ENCODE results near the gene PGC.

Gene PGC

GRCh38 chr6:41700463-41701347 lies 46.5 kb downstream of the PGC start:
- 0 out of 2 replicates have a peak, but pooled peaks cover 9% of the 10 kb centered on the region for H3K4me1 ChIP-seq (ENCODE audit: control insufficient read depth, insufficient read depth, low read length)
- H3K9me3 ChIP-seq (ENCODE audit: control insufficient read depth, insufficient read depth, low read length) = no peaks in the 10 kb centered on the region
- H3K27me3 ChIP-seq (ENCODE audit: control insufficient read depth, insufficient read depth, low read length) = no peaks in the 10 kb centered on the region
- H3K36me3 ChIP-seq (ENCODE audit: control insufficient read depth, insufficient read depth, low read length) = no peaks in the 10 kb centered on the region
- H3K9ac ChIP-seq (ENCODE audit: low read depth, low read length) = no peak overlapping the region
- no peak overlapping the region for H3K4me3 ChIP-seq (ENCODE audit: low read depth, low read length)
- H3K27ac ChIP-seq (ENCODE audit: low read depth, low read length) = no peak overlapping the region

DNA sequence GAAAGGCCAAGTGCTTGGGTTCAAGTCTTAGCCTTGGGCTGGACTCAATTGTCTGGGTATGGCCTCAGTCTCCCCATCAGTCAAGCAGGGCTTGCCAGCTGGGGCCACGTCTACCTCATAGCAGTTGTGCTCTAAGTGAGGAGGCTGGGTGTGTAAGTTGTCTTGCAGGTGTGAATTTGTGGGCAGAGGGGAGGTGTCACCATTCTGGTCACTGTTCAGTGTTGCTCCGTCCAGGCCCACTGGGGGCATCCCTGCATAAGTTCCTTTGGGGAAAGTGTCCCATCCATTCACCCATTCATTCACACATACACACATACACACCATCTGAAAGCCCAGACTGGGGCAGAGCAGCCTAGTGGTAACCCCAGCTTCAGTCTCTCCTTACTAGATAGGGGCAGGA lies 48.1 kb downstream of the PGC start:
- no peak overlapping the region for H3K27ac ChIP-seq (ENCODE audit: low read depth, low read length)
- no peak overlapping the region for H3K9ac ChIP-seq (ENCODE audit: low read depth, low read length)
- no peaks in the 10 kb centered on the region for H3K27me3 ChIP-seq (ENCODE audit: control insufficient read depth, insufficient read depth, low read length)
- H3K36me3 ChIP-seq (ENCODE audit: control insufficient read depth, insufficient read depth, low read length) = no peaks in the 10 kb centered on the region
- H3K4me1 ChIP-seq (ENCODE audit: control insufficient read depth, insufficient read depth, low read length) = 0 out of 2 replicates have a peak, but pooled peaks cover 9% of the 10 kb centered on the region
- H3K4me3 ChIP-seq (ENCODE audit: low read depth, low read length) = no peak overlapping the region
- no peaks in the 10 kb centered on the region for H3K9me3 ChIP-seq (ENCODE audit: control insufficient read depth, insufficient read depth, low read length)

GRCh38 chr6:41697861-41698781 lies 49.1 kb downstream of the PGC start:
- no peak overlapping the region for H3K9ac ChIP-seq (ENCODE audit: low read depth, low read length)
- H3K27me3 ChIP-seq (ENCODE audit: control insufficient read depth, insufficient read depth, low read length) = no peaks in the 10 kb centered on the region
- H3K27ac ChIP-seq (ENCODE audit: low read depth, low read length) = no peak overlapping the region
- H3K36me3 ChIP-seq (ENCODE audit: control insufficient read depth, insufficient read depth, low read length) = no peaks in the 10 kb centered on the region
- no peaks in the 10 kb centered on the region for H3K9me3 ChIP-seq (ENCODE audit: control insufficient read depth, insufficient read depth, low read length)
- H3K4me3 ChIP-seq (ENCODE audit: low read depth, low read length) = no peak overlapping the region
- 0 out of 2 replicates have a peak, but pooled peaks cover 9% of the 10 kb centered on the region for H3K4me1 ChIP-seq (ENCODE audit: control insufficient read depth, insufficient read depth, low read length)

DNA sequence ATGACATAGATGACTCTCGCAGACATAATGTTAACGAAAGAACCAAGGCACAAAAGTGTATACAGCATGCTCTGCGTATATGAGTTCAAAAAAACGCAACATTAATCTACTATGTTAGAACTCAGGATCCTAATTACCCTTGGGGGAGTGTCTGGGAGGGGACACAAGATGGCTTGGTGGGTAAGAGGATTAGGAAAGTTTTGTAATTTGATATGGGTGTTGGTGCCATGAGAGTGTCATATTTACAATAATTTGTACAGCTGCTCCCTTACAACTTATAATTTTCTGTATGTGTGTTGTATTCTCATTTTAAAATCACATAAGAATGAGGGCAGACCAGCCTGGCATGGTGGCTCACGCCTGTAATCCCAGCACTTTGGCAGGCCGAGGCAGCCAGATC lies 50.4 kb downstream of the PGC start:
- H3K27me3 ChIP-seq (ENCODE audit: control insufficient read depth, insufficient read depth, low read length) = no peaks in the 10 kb centered on the region
- no peaks in the 10 kb centered on the region for H3K9me3 ChIP-seq (ENCODE audit: control insufficient read depth, insufficient read depth, low read length)
- no peaks in the 10 kb centered on the region for H3K36me3 ChIP-seq (ENCODE audit: control insufficient read depth, insufficient read depth, low read length)
- no peak overlapping the region for H3K27ac ChIP-seq (ENCODE audit: low read depth, low read length)
- 0 out of 2 replicates have a peak, but pooled peaks cover 9% of the 10 kb centered on the region for H3K4me1 ChIP-seq (ENCODE audit: control insufficient read depth, insufficient read depth, low read length)
- H3K9ac ChIP-seq (ENCODE audit: low read depth, low read length) = no peak overlapping the region
- H3K4me3 ChIP-seq (ENCODE audit: low read depth, low read length) = no peak overlapping the region

GRCh38 chr6:41695825-41696224 lies 51.4 kb downstream of the PGC start:
- H3K4me1 ChIP-seq (ENCODE audit: control insufficient read depth, insufficient read depth, low read length) = 0 out of 2 replicates have a peak, but pooled peaks cover 5% of the 10 kb centered on the region
- no peaks in the 10 kb centered on the region for H3K27me3 ChIP-seq (ENCODE audit: control insufficient read depth, insufficient read depth, low read length)
- H3K9me3 ChIP-seq (ENCODE audit: control insufficient read depth, insufficient read depth, low read length) = no peaks in the 10 kb centered on the region
- no peak overlapping the region for H3K27ac ChIP-seq (ENCODE audit: low read depth, low read length)
- H3K9ac ChIP-seq (ENCODE audit: low read depth, low read length) = no peak overlapping the region
- no peaks in the 10 kb centered on the region for H3K36me3 ChIP-seq (ENCODE audit: control insufficient read depth, insufficient read depth, low read length)
- H3K4me3 ChIP-seq (ENCODE audit: low read depth, low read length) = no peak overlapping the region

- Histone ChIP-seq H3K4me1 (ENCODE audit: control insufficient read depth, insufficient read depth, low read length) (no peaks in the 10 kb centered on the region), H3K4me3 (ENCODE audit: low read depth, low read length) (no peak overlapping the region), H3K9ac (ENCODE audit: low read depth, low read length) (no peak overlapping the region), H3K27me3 (ENCODE audit: control insufficient read depth, insufficient read depth, low read length) (no peaks in the 10 kb centered on the region), H3K9me3 (ENCODE audit: control insufficient read depth, insufficient read depth, low read length) (no peaks in the 10 kb centered on the region), H3K36me3 (ENCODE audit: control insufficient read depth, insufficient read depth, low read length) (no peaks in the 10 kb centered on the region), H3K27ac (ENCODE audit: low read depth, low read length) (no peak overlapping the region)
These were observed 52.2 kb downstream of the PGC start for GRCh38 chr6:41694815-41695526.

DNA sequence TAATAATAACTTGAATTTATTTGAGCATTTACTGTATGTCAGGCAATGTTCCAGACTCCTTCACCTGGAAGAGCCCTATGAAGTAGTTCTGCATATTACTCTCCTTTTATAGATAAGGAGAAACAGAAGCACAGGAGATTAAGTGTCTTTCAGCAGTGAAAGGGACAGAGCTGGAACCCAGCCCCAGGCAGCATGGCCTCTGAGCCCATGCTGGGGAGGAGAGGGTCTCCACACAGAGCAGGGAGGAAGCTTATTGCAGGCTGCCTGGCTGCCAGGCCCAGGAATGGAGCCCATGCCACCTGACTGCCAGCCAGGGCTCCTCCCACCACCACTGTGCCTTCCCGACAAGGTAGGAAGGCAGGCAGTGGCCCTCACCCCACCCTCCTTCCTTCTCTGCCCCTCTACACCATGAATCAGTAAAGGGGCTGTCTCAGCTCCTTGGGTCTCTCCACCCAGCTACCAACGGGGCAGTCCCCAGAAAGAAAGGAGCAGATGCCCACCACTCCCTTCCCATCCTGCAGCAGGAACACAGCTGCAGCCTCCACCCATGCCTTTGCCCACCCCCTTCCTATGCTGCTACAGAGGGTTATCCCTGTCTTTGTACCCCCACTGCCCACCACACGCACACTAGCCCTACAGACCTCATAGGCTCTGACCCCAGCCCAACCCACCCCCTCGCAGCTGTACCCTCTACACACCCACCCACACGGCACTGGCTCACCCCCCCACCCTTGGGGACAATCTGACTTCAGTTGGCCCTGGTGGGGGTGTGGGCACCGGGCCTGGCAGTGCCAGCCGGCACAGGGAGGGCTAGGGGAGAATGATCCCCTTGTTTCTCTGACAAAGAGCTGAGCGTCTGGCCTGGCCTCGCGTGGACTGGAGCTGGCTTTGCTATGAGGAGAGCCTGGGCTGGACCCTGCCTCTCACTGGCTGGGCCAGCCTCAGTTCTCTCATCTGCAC lies 53.6 kb downstream of the PGC start:
- Histone ChIP-seq H3K36me3 (ENCODE audit: control insufficient read depth, insufficient read depth, low read length) (no peaks in the 10 kb centered on the region), H3K27me3 (ENCODE audit: control insufficient read depth, insufficient read depth, low read length) (no peaks in the 10 kb centered on the region), H3K4me1 (ENCODE audit: control insufficient read depth, insufficient read depth, low read length) (peaks cover under 1% of the 10 kb centered on the region; the same call in 1 of the 2 replicates), H3K4me3 (ENCODE audit: low read depth, low read length) (no peak overlapping the region), H3K9ac (ENCODE audit: low read depth, low read length) (no peak overlapping the region), H3K27ac (ENCODE audit: low read depth, low read length) (no peak overlapping the region), H3K9me3 (ENCODE audit: control insufficient read depth, insufficient read depth, low read length) (no peaks in the 10 kb centered on the region)

DNA sequence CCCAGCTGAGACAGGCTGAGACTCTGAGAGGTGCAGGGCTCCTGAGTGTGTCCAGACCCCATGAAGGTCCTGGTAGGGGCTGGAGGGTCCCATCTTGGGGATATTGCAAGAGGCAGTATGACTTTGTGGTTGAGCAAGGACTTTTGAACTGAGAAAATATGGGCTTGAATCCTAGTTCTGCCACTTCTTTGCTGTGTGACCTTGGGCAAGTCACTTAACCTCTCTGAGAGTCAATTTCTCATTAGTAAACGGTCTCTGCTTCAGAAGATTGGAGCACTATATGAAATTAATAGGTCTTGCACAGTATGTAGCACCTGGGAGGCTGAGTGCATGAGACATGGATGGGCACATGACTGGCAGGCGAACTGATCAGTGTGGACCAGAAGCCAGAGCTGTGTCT lies 54.5 kb downstream of the PGC start:
- Histone ChIP-seq H3K9ac (ENCODE audit: low read depth, low read length) (no peak overlapping the region), H3K27me3 (ENCODE audit: control insufficient read depth, insufficient read depth, low read length) (no peaks in the 10 kb centered on the region), H3K4me1 (ENCODE audit: control insufficient read depth, insufficient read depth, low read length) (peaks cover 9% of the 10 kb centered on the region), H3K9me3 (ENCODE audit: control insufficient read depth, insufficient read depth, low read length) (no peaks in the 10 kb centered on the region), H3K4me3 (ENCODE audit: low read depth, low read length) (no peak overlapping the region), H3K27ac (ENCODE audit: low read depth, low read length) (no peak overlapping the region), H3K36me3 (ENCODE audit: control insufficient read depth, insufficient read depth, low read length) (no peaks in the 10 kb centered on the region)

DNA sequence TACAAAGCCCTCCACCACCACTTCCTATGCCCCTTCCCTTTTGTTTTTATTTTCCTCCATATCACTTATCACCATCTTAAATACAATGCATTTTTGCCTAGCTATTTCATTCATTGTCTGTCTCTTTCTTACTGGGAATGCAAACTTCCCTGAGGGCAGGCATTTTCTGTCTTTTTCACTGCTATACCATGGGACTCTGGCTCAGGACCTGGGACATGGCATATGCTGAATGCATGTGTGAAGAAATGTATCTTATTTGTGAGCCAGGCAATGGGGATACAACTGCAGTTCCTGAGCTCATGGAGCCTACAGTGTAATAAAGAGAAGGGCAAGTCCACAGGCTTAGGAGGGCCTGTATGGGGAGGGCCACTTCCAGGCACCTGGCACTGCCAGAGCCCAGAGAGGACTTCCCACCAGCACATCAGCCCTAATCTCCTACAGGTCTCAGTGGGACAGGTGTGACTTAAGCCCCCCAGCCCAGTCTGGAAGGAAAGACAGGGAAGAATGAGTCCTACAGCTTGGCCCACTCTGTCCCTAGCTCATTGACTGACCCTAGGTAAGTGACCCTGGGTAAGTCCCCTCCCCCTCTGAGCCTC lies 55.0 kb downstream of the PGC start:
- Histone ChIP-seq H3K27ac (ENCODE audit: low read depth, low read length) (no peak overlapping the region), H3K27me3 (ENCODE audit: control insufficient read depth, insufficient read depth, low read length) (no peaks in the 10 kb centered on the region)

More for the DNA sequence above, 55.0 kb downstream of the PGC start:
- Histone ChIP-seq H3K9ac (ENCODE audit: low read depth, low read length) (no peak overlapping the region), H3K4me3 (ENCODE audit: low read depth, low read length) (no peak overlapping the region), H3K36me3 (ENCODE audit: control insufficient read depth, insufficient read depth, low read length) (no peaks in the 10 kb centered on the region), H3K9me3 (ENCODE audit: control insufficient read depth, insufficient read depth, low read length) (no peaks in the 10 kb centered on the region), H3K4me1 (ENCODE audit: control insufficient read depth, insufficient read depth, low read length) (peaks cover 13% of the 10 kb centered on the region)

Measured in HUES48 (cell line).